NCI-H128 (cell line): ENCODE results near the gene FILIP1L.

ENCODE experiments used
- DNase-seq: peaks from one replicate; lab custom pipeline; 2025; ENCODE audit not compliant: unreplicated experiment; lab: John Stamatoyannopoulos, UW

FILIP1L gene

GRCh38 chr3:100125161-100125938, 11.0 kb upstream of the FILIP1L start:
- DNase-seq = no peak

GRCh38 chr3:100124201-100124761, 10.0 kb upstream of the FILIP1L start:
- no peak for DNase-seq

GRCh38 chr3:100123112-100123511, 8.8 kb upstream of the FILIP1L start:
- DNase-seq = no peak

- no peak for DNase-seq
These were observed 8.0 kb upstream of the FILIP1L start for GRCh38 chr3:100122321-100122720.

- no peak for DNase-seq
These were observed 6.4 kb upstream of the FILIP1L start for GRCh38 chr3:100120693-100121092.

- DNase-seq = no peak
These were observed 5.7 kb upstream of the FILIP1L start for GRCh38 chr3:100120012-100120411.

GRCh38 chr3:100117093-100117492, 2.8 kb upstream of the FILIP1L start:
- DNase-seq = no peak

GRCh38 chr3:100113723-100114412, 433 bp downstream of the FILIP1L start:
- DNase-seq = no peak

- DNase-seq = no peak
These were observed 2.6 kb downstream of the FILIP1L start for GRCh38 chr3:100111728-100112127.

GRCh38 chr3:100110162-100110561, 4.1 kb downstream of the FILIP1L start:
- no peak for DNase-seq

GRCh38 chr3:100108464-100109079, 5.7 kb downstream of the FILIP1L start:
- DNase-seq = no peak

- DNase-seq = no peak
These were observed 7.0 kb downstream of the FILIP1L start for GRCh38 chr3:100107221-100107814.

- no peak for DNase-seq
These were observed 7.7 kb downstream of the FILIP1L start for GRCh38 chr3:100106531-100107141.

GRCh38 chr3:100106094-100106493, 8.2 kb downstream of the FILIP1L start:
- DNase-seq = no peak

- no peak for DNase-seq
These were observed 8.8 kb downstream of the FILIP1L start for GRCh38 chr3:100105501-100105900.

- DNase-seq = no peak
These were observed 9.4 kb downstream of the FILIP1L start for GRCh38 chr3:100104817-100105413.

GRCh38 chr3:100104442-100104798, 9.9 kb downstream of the FILIP1L start:
- no peak for DNase-seq

GRCh38 chr3:100103558-100104441, 10.5 kb downstream of the FILIP1L start:
- DNase-seq = no peak

- no peak for DNase-seq
These were observed 11.5 kb downstream of the FILIP1L start for GRCh38 chr3:100102757-100103156.

- DNase-seq = no peak
These were observed 13.9 kb downstream of the FILIP1L start for GRCh38 chr3:100100425-100100824.
